ENCODE measurements around the gene CGN.
A peak's percentile ranks its signal among the peaks of the same experiment; 100 is the strongest.

CGN gene

DNA sequence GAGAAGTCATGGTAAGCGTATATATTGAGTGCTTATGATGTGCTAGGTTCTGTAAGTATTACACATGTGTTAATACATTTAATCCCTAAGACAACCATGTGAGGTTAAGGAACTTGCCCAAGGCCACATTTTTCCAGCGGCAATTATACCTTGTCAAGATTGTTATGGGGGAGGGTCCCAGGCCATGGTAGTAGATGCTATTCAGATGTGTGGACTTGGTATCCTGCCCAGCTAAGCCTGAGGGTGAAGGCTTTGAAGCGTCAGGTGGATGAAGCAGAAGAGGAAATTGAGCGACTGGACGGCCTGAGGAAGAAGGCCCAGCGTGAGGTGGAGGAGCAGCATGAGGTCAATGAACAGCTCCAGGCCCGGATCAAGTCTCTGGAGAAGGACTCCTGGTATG, 25.3 kb downstream of the CGN start:
- 90% methylated on average over 6 of the region's 7 CpGs for WGBS

DNA sequence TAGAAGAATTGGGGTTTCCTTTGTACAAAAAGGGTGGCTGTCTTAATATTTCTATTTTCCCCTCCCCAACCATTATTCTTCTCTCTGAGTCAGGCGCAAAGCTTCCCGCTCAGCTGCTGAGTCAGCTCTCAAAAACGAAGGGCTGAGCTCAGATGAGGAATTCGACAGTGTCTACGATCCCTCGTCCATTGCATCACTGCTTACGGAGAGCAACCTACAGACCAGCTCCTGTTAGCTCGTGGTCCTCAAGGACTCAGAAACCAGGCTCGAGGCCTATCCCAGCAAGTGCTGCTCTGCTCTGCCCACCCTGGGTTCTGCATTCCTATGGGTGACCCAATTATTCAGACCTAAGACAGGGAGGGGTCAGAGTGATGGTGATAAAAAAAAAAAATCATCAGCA, 25.9 kb downstream of the CGN start:
- Histone ChIP-seq H3K36me3 (ENCODE audit: control insufficient read depth in 1 of 2, insufficient read depth in 2 of 2, low read depth in 1 of 2, low read length in 2 of 2) (no peaks in the 10 kb centered on the region), H3K4me1 (ENCODE audit: control insufficient read depth, insufficient read depth, low read depth, low read length) (peaks cover 19% of the 10 kb centered on the region), H3K14ac (ENCODE audit: low read length in 2 of 2) (no peak overlapping the region), H4K91ac (ENCODE audit: low read length) (no peak overlapping the region), H2BK15ac (ENCODE audit: low read depth, poor library complexity, severe bottlenecking) (no peak overlapping the region), H2BK5ac (ENCODE audit: low read depth, low read length, poor library complexity, severe bottlenecking) (peak overlapping the region; percentile 36), H2BK120ac (ENCODE audit: low read depth, low read length) (no peak overlapping the region), H3K27me3 (ENCODE audit: control insufficient read depth in 1 of 2, insufficient read depth in 1 of 2, low read length in 2 of 2) (no peaks in the 10 kb centered on the region), H2AFZ (ENCODE audit: low read depth, low read length) (no peak overlapping the region), H3K18ac (ENCODE audit: low read depth in 1 of 2, low read length in 2 of 2) (peak overlapping the region in 1 of 2 experiments; percentile 22), H3K79me1 (replicated peaks; ENCODE audit: low read length, poor library complexity, severe bottlenecking) (no peaks in the 10 kb centered on the region), H3K4me2 (ENCODE audit: low read length, poor library complexity, severe bottlenecking) (no peak overlapping the region), H3K23ac (ENCODE audit: low read length in 2 of 2) (no peak overlapping the region), H3K9ac (ENCODE audit: low read length) (no peak overlapping the region), H3K9me3 (ENCODE audit: control insufficient read depth, low read length) (no peaks in the 10 kb centered on the region), H3K4ac (ENCODE audit: low read depth in 1 of 2, low read length in 2 of 2) (no peak overlapping the region), H3K27ac (ENCODE audit: low read length, poor library complexity, severe bottlenecking) (peak overlapping the region; percentile 86), H4K8ac (ENCODE audit: low read length) (no peak overlapping the region), H3K4me3 (ENCODE audit: insufficient read depth in 1 of 2, low read depth in 1 of 2, low read length in 2 of 2) (no peak overlapping the region), H2BK12ac (ENCODE audit: low read length in 2 of 2) (peak overlapping the region in 1 of 2 experiments; percentile 25), H2AK5ac (ENCODE audit: low read length, severe bottlenecking) (no peak overlapping the region)
- 10% methylated on average over 9 of the region's 9 CpGs for WGBS
- peak; percentile 96 for DNase-seq

More for the DNA sequence above, 25.3 kb downstream of the CGN start:
- Histone ChIP-seq H3K4me3 (ENCODE audit: insufficient read depth in 1 of 2, low read depth in 1 of 2, low read length in 2 of 2) (no peak overlapping the region), H4K8ac (ENCODE audit: low read length) (no peak overlapping the region), H3K4me1 (ENCODE audit: control insufficient read depth, insufficient read depth, low read depth, low read length) (peaks cover 16% of the 10 kb centered on the region), H3K27ac (ENCODE audit: low read length, poor library complexity, severe bottlenecking) (peak overlapping the region; percentile 86), H2BK5ac (ENCODE audit: low read depth, low read length, poor library complexity, severe bottlenecking) (peak overlapping the region; percentile 8), H2AK5ac (ENCODE audit: low read length, severe bottlenecking) (peak overlapping the region; percentile 78), H3K18ac (ENCODE audit: low read depth in 1 of 2, low read length in 2 of 2) (peak overlapping the region; percentile 41 to 54), H3K36me3 (ENCODE audit: control insufficient read depth in 1 of 2, insufficient read depth in 2 of 2, low read depth in 1 of 2, low read length in 2 of 2) (no peaks in the 10 kb centered on the region), H3K14ac (ENCODE audit: low read length in 2 of 2) (no peak overlapping the region), H3K27me3 (ENCODE audit: control insufficient read depth in 1 of 2, insufficient read depth in 1 of 2, low read length in 2 of 2) (peaks cover 0 to 1% of the 10 kb centered on the region in 2 experiments), H3K4ac (ENCODE audit: low read depth in 1 of 2, low read length in 2 of 2) (no peak overlapping the region), H3K79me1 (replicated peaks; ENCODE audit: low read length, poor library complexity, severe bottlenecking) (no peaks in the 10 kb centered on the region), H3K4me2 (ENCODE audit: low read length, poor library complexity, severe bottlenecking) (no peak overlapping the region), H2BK120ac (ENCODE audit: low read depth, low read length) (no peak overlapping the region), H2BK15ac (ENCODE audit: low read depth, poor library complexity, severe bottlenecking) (no peak overlapping the region), H4K91ac (ENCODE audit: low read length) (peak overlapping the region; percentile 58), H3K9ac (ENCODE audit: low read length) (no peak overlapping the region), H3K23ac (ENCODE audit: low read length in 2 of 2) (no peak overlapping the region), H2BK12ac (ENCODE audit: low read length in 2 of 2) (peak overlapping the region; percentile 51 to 59), H3K9me3 (ENCODE audit: control insufficient read depth, low read length) (no peaks in the 10 kb centered on the region), H2AFZ (ENCODE audit: low read depth, low read length) (no peak overlapping the region)
- no peak for DNase-seq

DNA sequence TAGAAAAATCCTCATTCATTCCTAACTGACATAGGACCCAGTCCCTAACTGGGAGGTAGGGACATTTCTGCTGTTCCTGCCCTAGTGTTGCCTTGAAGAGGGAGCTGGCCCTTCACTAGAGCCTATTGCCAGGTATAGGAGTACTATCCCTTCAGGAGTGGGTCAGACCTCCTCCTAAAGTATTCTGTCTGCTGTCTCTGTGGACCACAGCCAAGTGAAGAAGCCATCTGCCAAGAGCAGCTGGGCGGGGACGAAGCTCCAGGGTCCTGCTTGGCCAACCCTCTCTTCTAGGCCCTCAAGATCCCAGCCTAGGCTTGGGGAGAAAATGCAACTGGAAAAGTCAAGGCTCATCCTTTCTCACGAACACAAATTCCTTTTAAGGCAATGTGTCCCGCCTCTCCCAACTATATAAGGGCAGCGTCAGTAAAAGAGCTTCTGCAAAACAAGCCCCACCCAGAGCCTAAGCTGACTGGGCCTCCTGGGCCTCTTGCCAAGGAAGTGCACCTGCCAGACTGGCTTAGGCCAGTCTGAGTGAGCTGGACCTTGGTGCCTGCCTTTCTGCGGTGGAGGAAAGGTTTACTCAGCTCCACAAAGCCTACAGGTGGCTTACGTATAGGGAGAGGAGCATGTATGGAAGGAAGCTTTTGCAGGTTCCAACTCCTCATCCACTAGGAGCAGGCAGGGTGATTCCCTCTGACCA, 28.3 kb downstream of the CGN start:
- no peak overlapping the region for H2BK120ac ChIP-seq (ENCODE audit: low read depth, low read length)
- H3K79me1 ChIP-seq (replicated peaks; ENCODE audit: low read length, poor library complexity, severe bottlenecking): no peaks in the 10 kb centered on the region
- H2AK5ac ChIP-seq (ENCODE audit: low read length, severe bottlenecking): peak overlapping the region; percentile 49
- DNase-seq: peak; percentile 87
- no peak overlapping the region for H2BK5ac ChIP-seq (ENCODE audit: low read depth, low read length, poor library complexity, severe bottlenecking)
- H4K8ac ChIP-seq (ENCODE audit: low read length): no peak overlapping the region
- peak overlapping the region in 1 of 2 experiments; percentile 87 for H3K4me3 ChIP-seq (ENCODE audit: insufficient read depth in 1 of 2, low read depth in 1 of 2, low read length in 2 of 2)
- no peak overlapping the region for H3K14ac ChIP-seq (ENCODE audit: low read length in 2 of 2)
- H3K4me1 ChIP-seq (ENCODE audit: control insufficient read depth, insufficient read depth, low read depth, low read length): peaks cover 21% of the 10 kb centered on the region
- H2BK12ac ChIP-seq (ENCODE audit: low read length in 2 of 2): no peak overlapping the region
- peak overlapping the region; percentile 5 for H3K4me2 ChIP-seq (ENCODE audit: low read length, poor library complexity, severe bottlenecking)
- H2BK15ac ChIP-seq (ENCODE audit: low read depth, poor library complexity, severe bottlenecking): no peak overlapping the region
- 58% methylated on average over 7 of the region's 7 CpGs for WGBS
- H3K9me3 ChIP-seq (ENCODE audit: control insufficient read depth, low read length): no peaks in the 10 kb centered on the region
- no peaks in the 10 kb centered on the region for H3K27me3 ChIP-seq (ENCODE audit: control insufficient read depth in 1 of 2, insufficient read depth in 1 of 2, low read length in 2 of 2)
- no peak overlapping the region for H3K4ac ChIP-seq (ENCODE audit: low read depth in 1 of 2, low read length in 2 of 2)
- no peak overlapping the region for H4K91ac ChIP-seq (ENCODE audit: low read length)
- H3K36me3 ChIP-seq (ENCODE audit: control insufficient read depth in 1 of 2, insufficient read depth in 2 of 2, low read depth in 1 of 2, low read length in 2 of 2): no peaks in the 10 kb centered on the region
- peak overlapping the region; percentile 16 for H3K9ac ChIP-seq (ENCODE audit: low read length)
- H3K27ac ChIP-seq (ENCODE audit: low read length, poor library complexity, severe bottlenecking): peak overlapping the region; percentile 78
- H2AFZ ChIP-seq (ENCODE audit: low read depth, low read length): no peak overlapping the region
- H3K18ac ChIP-seq (ENCODE audit: low read depth in 1 of 2, low read length in 2 of 2): no peak overlapping the region
- no peak overlapping the region for H3K23ac ChIP-seq (ENCODE audit: low read length in 2 of 2)

DNA sequence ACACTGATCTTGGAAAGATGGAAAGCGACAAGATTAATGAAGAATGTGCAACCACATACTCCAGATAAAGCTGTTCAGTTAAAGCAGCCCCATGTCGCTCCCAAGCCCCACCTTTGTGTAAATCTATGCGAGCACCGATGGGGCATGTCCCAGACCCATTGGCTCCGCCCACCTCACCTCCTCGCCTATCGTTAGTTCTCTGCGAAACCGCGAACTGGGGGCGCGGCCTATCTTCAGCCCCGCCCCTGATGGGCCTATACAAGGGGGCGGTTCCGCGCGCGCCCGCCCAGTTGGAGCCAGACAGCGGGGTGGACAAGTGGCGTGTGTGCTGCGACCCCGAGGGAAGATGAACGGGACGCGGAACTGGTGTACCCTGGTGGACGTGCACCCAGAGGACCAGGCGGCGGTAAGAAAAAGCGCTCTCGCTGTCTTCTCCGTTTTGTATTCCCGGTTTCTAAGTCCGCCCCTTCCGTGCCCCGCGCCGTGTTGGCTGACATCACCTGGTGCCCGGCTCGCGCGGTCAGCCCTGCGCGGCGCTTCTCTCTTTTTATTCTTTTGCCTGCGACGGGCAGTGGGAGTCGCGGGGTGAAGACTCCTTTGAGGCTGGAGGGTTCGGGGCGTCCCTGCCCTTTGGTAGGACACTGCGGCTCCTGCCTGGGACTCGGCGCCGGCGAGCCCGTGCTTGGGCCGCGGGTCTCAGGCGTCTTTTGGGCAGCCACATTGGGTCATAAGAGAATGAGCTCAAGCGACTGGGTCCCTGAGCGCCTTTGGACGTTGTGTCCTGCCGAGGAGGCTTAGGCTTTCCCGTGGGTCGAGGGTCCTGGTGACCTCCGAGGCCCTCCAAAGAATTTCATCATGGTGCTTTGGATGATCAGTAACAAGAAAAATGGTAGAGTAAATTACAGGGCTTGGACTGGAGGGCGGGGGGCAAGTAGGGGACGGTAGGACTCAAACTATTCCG, 29.1 kb downstream of the CGN start, which contains the start of gene TUFT1:
TSS of gene TUFT1 (plus strand) at position 289 of the 961 bp plus-strand sequence. CDS start at position 347, 58 bp downstream.
- H3K4me3 ChIP-seq (ENCODE audit: insufficient read depth in 1 of 2, low read depth in 1 of 2, low read length in 2 of 2): peak within 1 kb of the TSS; percentile 80 to 87
- peak within 1 kb of the TSS; percentile 7 for H4K8ac ChIP-seq (ENCODE audit: low read length)
- H3K79me1 ChIP-seq (replicated peaks; ENCODE audit: low read length, poor library complexity, severe bottlenecking): no peaks in the 10 kb centered on the region
- peak within 1 kb of the TSS; percentile 49 for H2BK15ac ChIP-seq (ENCODE audit: low read depth, poor library complexity, severe bottlenecking)
- H2BK12ac ChIP-seq (ENCODE audit: low read length in 2 of 2): no peak within 1 kb of the TSS
- peak within 1 kb of the TSS in 1 of 2 experiments; percentile 49 for H3K4ac ChIP-seq (ENCODE audit: low read depth in 1 of 2, low read length in 2 of 2)
- H3K9ac ChIP-seq (ENCODE audit: low read length): peak within 1 kb of the TSS; percentile 92
- peaks cover 21% of the 10 kb centered on the region for H3K4me1 ChIP-seq (ENCODE audit: control insufficient read depth, insufficient read depth, low read depth, low read length)
- H2AK5ac ChIP-seq (ENCODE audit: low read length, severe bottlenecking): peak within 1 kb of the TSS; percentile 49
- no peaks in the 10 kb centered on the region for H3K9me3 ChIP-seq (ENCODE audit: control insufficient read depth, low read length)
- peak within 1 kb of the TSS; percentile 15 for H2AFZ ChIP-seq (ENCODE audit: low read depth, low read length)
- no peak within 1 kb of the TSS for H4K91ac ChIP-seq (ENCODE audit: low read length)
- H3K14ac ChIP-seq (ENCODE audit: low read length in 2 of 2): no peak within 1 kb of the TSS
- WGBS: 2% methylated on average over 70 of the region's 70 CpGs
- peak; percentile 93 for DNase-seq
- H2BK5ac ChIP-seq (ENCODE audit: low read depth, low read length, poor library complexity, severe bottlenecking): peak within 1 kb of the TSS; percentile 14
- no peak within 1 kb of the TSS for H3K23ac ChIP-seq (ENCODE audit: low read length in 2 of 2)
- no peaks in the 10 kb centered on the region for H3K36me3 ChIP-seq (ENCODE audit: control insufficient read depth in 1 of 2, insufficient read depth in 2 of 2, low read depth in 1 of 2, low read length in 2 of 2)
- peak within 1 kb of the TSS; percentile 3 for H2BK120ac ChIP-seq (ENCODE audit: low read depth, low read length)
- peak within 1 kb of the TSS; percentile 77 for H3K4me2 ChIP-seq (ENCODE audit: low read length, poor library complexity, severe bottlenecking)
- no peaks in the 10 kb centered on the region for H3K27me3 ChIP-seq (ENCODE audit: control insufficient read depth in 1 of 2, insufficient read depth in 1 of 2, low read length in 2 of 2)
- peak within 1 kb of the TSS; percentile 93 for H3K27ac ChIP-seq (ENCODE audit: low read length, poor library complexity, severe bottlenecking)
- H3K18ac ChIP-seq (ENCODE audit: low read depth in 1 of 2, low read length in 2 of 2): peak within 1 kb of the TSS; percentile 59

Data from mesenchymal stem cell (in vitro differentiated cells and primary cell).